ENCODE data around the gene POLR2J. TPM values are rescaled to one million over a fixed set of nuclear protein-coding genes. Genes with fewer than 3 reads are reported as not detected.
"Not testable (repeated sequence)": the region's sequence is repeated elsewhere in the genome, so short reads cannot be mapped to it uniquely, and the experiment has no call there.

POLR2J gene
- total RNA-seq (2022), result 68.1 and 70.0 TPM in 2 replicates
- percentile 65 among the genes with signal in this experiment for Bru-seq, nascent RNA
- percentile 71 among the genes with signal in this experiment for BruChase-seq, experiment 1, labeled RNA remaining after a 2-hour chase
- BruChase-seq, experiment 2, labeled RNA remaining after a 6-hour chase, result percentile 86 among the genes with signal in this experiment
- long read RNA-seq, transcript POLR2J-201 (4 exons, 932 nt), result major isoform, 152 of 165 reads
- long read RNA-seq, partial matches to known transcripts, result 6 of 165 reads
- long read RNA-seq, other reads (novel, unspliced or antisense), result 7 of 165 reads

GRCh38 chr7:102478314-102479208 is at the start of gene POLR2J:
POLR2J (minus strand) TSS chr7:102478922; CDS start chr7:102478860, 62 bp downstream.
- H3K36me3 Mint-ChIP-seq (ENCODE audit: insufficient read depth, unreplicated experiment); H3K4me1 Mint-ChIP-seq (ENCODE audit: low read depth, unreplicated experiment); H3K4me1 ChIP-seq; H3K27me3 ChIP-seq (replicated peaks; ENCODE audit: control insufficient read depth, insufficient read depth, low read length); intact Hi-C loops (cut with micrococcal nuclease; ENCODE audit: unreplicated experiment); H3K9me3 Mint-ChIP-seq (ENCODE audit: unreplicated experiment); H3K36me3 ChIP-seq (ENCODE audit: control insufficient read depth, insufficient read depth, low read length); H3K9me3 ChIP-seq; POLR2A ChIA-PET; CTCF ChIA-PET; H3K27me3 Mint-ChIP-seq (ENCODE audit: insufficient read depth, unreplicated experiment): not testable (repeated sequence)
- TSS peak; percentile 87 for BruUV-seq (replicated peaks)
- H3K4me3 Mint-ChIP-seq (ENCODE audit: unreplicated experiment), result peak within 1 kb of the TSS; percentile 71
- peak within 1 kb of the TSS; percentile 36 for H3K4me3 ChIP-seq (ENCODE audit: low read depth, low read length)
- peak; percentile 68 to 82 for DNase-seq
- H3K27ac Mint-ChIP-seq (ENCODE audit: unreplicated experiment), result peak within 1 kb of the TSS; percentile 48

- H3K27ac Mint-ChIP-seq (ENCODE audit: unreplicated experiment); H3K4me1 Mint-ChIP-seq (ENCODE audit: low read depth, unreplicated experiment); H3K36me3 Mint-ChIP-seq (ENCODE audit: insufficient read depth, unreplicated experiment); intact Hi-C loops (cut with micrococcal nuclease; ENCODE audit: unreplicated experiment); H3K9me3 Mint-ChIP-seq (ENCODE audit: unreplicated experiment); H3K4me3 ChIP-seq (ENCODE audit: low read depth, low read length); BruUV-seq (replicated peaks); H3K27me3 Mint-ChIP-seq (ENCODE audit: insufficient read depth, unreplicated experiment); H3K4me1 ChIP-seq; DNase-seq; H3K9me3 ChIP-seq; CTCF ChIA-PET; H3K36me3 ChIP-seq (ENCODE audit: control insufficient read depth, insufficient read depth, low read length); H3K4me3 Mint-ChIP-seq (ENCODE audit: unreplicated experiment); H3K27me3 ChIP-seq (replicated peaks; ENCODE audit: control insufficient read depth, insufficient read depth, low read length); POLR2A ChIA-PET: not testable (repeated sequence)
Measured at GRCh38 chr7:102527822-102528793, 49.4 kb upstream of the POLR2J start.

- H3K9me3 Mint-ChIP-seq (ENCODE audit: unreplicated experiment); CTCF ChIA-PET; H3K36me3 ChIP-seq (ENCODE audit: control insufficient read depth, insufficient read depth, low read length); H3K4me3 Mint-ChIP-seq (ENCODE audit: unreplicated experiment); H3K36me3 Mint-ChIP-seq (ENCODE audit: insufficient read depth, unreplicated experiment); DNase-seq; H3K9me3 ChIP-seq; intact Hi-C loops (cut with micrococcal nuclease; ENCODE audit: unreplicated experiment); H3K4me1 Mint-ChIP-seq (ENCODE audit: low read depth, unreplicated experiment); H3K27me3 Mint-ChIP-seq (ENCODE audit: insufficient read depth, unreplicated experiment); H3K27me3 ChIP-seq (replicated peaks; ENCODE audit: control insufficient read depth, insufficient read depth, low read length); H3K27ac Mint-ChIP-seq (ENCODE audit: unreplicated experiment); POLR2A ChIA-PET; BruUV-seq (replicated peaks); H3K4me3 ChIP-seq (ENCODE audit: low read depth, low read length); H3K4me1 ChIP-seq: not testable (repeated sequence)
Measured at GRCh38 chr7:102527182-102527581, 48.5 kb upstream of the POLR2J start.

- H3K4me1 Mint-ChIP-seq (ENCODE audit: low read depth, unreplicated experiment); POLR2A ChIA-PET; H3K9me3 ChIP-seq; H3K27me3 ChIP-seq (replicated peaks; ENCODE audit: control insufficient read depth, insufficient read depth, low read length); H3K9me3 Mint-ChIP-seq (ENCODE audit: unreplicated experiment); BruUV-seq (replicated peaks); CTCF ChIA-PET; H3K27ac Mint-ChIP-seq (ENCODE audit: unreplicated experiment); intact Hi-C loops (cut with micrococcal nuclease; ENCODE audit: unreplicated experiment); H3K4me3 ChIP-seq (ENCODE audit: low read depth, low read length); H3K27me3 Mint-ChIP-seq (ENCODE audit: insufficient read depth, unreplicated experiment); H3K36me3 ChIP-seq (ENCODE audit: control insufficient read depth, insufficient read depth, low read length); DNase-seq; H3K36me3 Mint-ChIP-seq (ENCODE audit: insufficient read depth, unreplicated experiment); H3K4me3 Mint-ChIP-seq (ENCODE audit: unreplicated experiment); H3K4me1 ChIP-seq: not testable (repeated sequence)
Measured at GRCh38 chr7:102524803-102525202, 46.1 kb upstream of the POLR2J start.

GRCh38 chr7:102520797-102521196 is 42.1 kb upstream of the POLR2J start:
- H3K4me3 Mint-ChIP-seq (ENCODE audit: unreplicated experiment); H3K4me3 ChIP-seq (ENCODE audit: low read depth, low read length); H3K27me3 Mint-ChIP-seq (ENCODE audit: insufficient read depth, unreplicated experiment); POLR2A ChIA-PET; intact Hi-C loops (cut with micrococcal nuclease; ENCODE audit: unreplicated experiment); H3K27me3 ChIP-seq (replicated peaks; ENCODE audit: control insufficient read depth, insufficient read depth, low read length); CTCF ChIA-PET; H3K36me3 Mint-ChIP-seq (ENCODE audit: insufficient read depth, unreplicated experiment); BruUV-seq (replicated peaks); H3K4me1 ChIP-seq; H3K36me3 ChIP-seq (ENCODE audit: control insufficient read depth, insufficient read depth, low read length); H3K4me1 Mint-ChIP-seq (ENCODE audit: low read depth, unreplicated experiment); H3K9me3 ChIP-seq; H3K27ac Mint-ChIP-seq (ENCODE audit: unreplicated experiment); DNase-seq; H3K9me3 Mint-ChIP-seq (ENCODE audit: unreplicated experiment): not testable (repeated sequence)

GRCh38 chr7:102517550-102518147 is 38.9 kb upstream of the POLR2J start, which contains the start of gene RASA4B:
RASA4B (minus strand) TSS chr7:102517777; CDS start chr7:102517710, 67 bp downstream.
- H3K27ac Mint-ChIP-seq (ENCODE audit: unreplicated experiment), result not testable (repeated sequence)

More at GRCh38 chr7:102517550-102518147, 38.9 kb upstream of the POLR2J start, which contains the start of gene RASA4B:
- H3K9me3 Mint-ChIP-seq (ENCODE audit: unreplicated experiment); BruUV-seq (replicated peaks); POLR2A ChIA-PET; H3K36me3 Mint-ChIP-seq (ENCODE audit: insufficient read depth, unreplicated experiment); H3K36me3 ChIP-seq (ENCODE audit: control insufficient read depth, insufficient read depth, low read length); intact Hi-C loops (cut with micrococcal nuclease; ENCODE audit: unreplicated experiment); H3K4me1 ChIP-seq; H3K4me1 Mint-ChIP-seq (ENCODE audit: low read depth, unreplicated experiment); CTCF ChIA-PET; H3K4me3 ChIP-seq (ENCODE audit: low read depth, low read length); H3K9me3 ChIP-seq; H3K27me3 ChIP-seq (replicated peaks; ENCODE audit: control insufficient read depth, insufficient read depth, low read length); H3K27me3 Mint-ChIP-seq (ENCODE audit: insufficient read depth, unreplicated experiment): not testable (repeated sequence)
- DNase-seq, result peak in 1 of 2 experiments; percentile 3
- H3K4me3 Mint-ChIP-seq (ENCODE audit: unreplicated experiment), result peak within 1 kb of the TSS; percentile 33
